Measurements from ENCODE around the gene SPEF1. TPM values are rescaled to one million over a fixed set of nuclear protein-coding genes. Genes with fewer than 3 reads are reported as not detected.

Gene SPEF1
- polyA plus RNA-seq, 3 donors, result 0.09 TPM; not detected in 2

- H3K9me3 Mint-ChIP-seq, result peaks cover 0 to under 1% (median 0%) of the 10 kb centered on the region in 7 donors
- H3K9ac ChIP-seq (ENCODE audit: insufficient read depth, low read length, poor library complexity, severe bottlenecking), result no peak overlapping the region
- no peak overlapping the region for H3K4me3 Mint-ChIP-seq
- intact Hi-C loops (cut with micrococcal nuclease), result no loop called here
- 88% methylated on average over 7 of the region's 11 CpGs for WGBS (ENCODE audit: insufficient coverage)
- H3K27ac ChIP-seq (ENCODE audit: low read depth in 1 of 2, low read length in 2 of 2), result no peak overlapping the region
- no peaks in the 10 kb centered on the region for H3K79me2 ChIP-seq (ENCODE audit: insufficient read depth, low read length)
- no peak overlapping the region for H3K27ac Mint-ChIP-seq
- peaks cover 11 to 16% (median 15%) of the 10 kb centered on the region in 3 donors for H3K27me3 Mint-ChIP-seq (ENCODE audit: low read depth in 3 of 3)
- H3K4me3 ChIP-seq (replicated peaks in 1 of 3; ENCODE audit: low read depth in 2 of 3, low read length in 3 of 3), result no peak overlapping the region
- no peaks in the 10 kb centered on the region for H3K36me3 ChIP-seq (replicated peaks in 1 of 2; ENCODE audit: control insufficient read depth in 1 of 2, insufficient read depth in 2 of 2, low read length in 2 of 2)
- no peak overlapping the region for H3K4me2 ChIP-seq (replicated peaks; ENCODE audit: extremely low read depth, low read length, poor library complexity, severe bottlenecking)
- no peaks in the 10 kb centered on the region for H3K9me3 ChIP-seq (replicated peaks in 1 of 2; ENCODE audit: control insufficient read depth in 1 of 2, insufficient read depth in 1 of 2, low read length in 2 of 2)
- no peaks in the 10 kb centered on the region for H3K36me3 Mint-ChIP-seq
- H2AFZ ChIP-seq (ENCODE audit: insufficient read depth, low read depth, low read length, poor library complexity, severe bottlenecking), result no peak overlapping the region
- H3K4me1 Mint-ChIP-seq, result peaks cover 2% of the 10 kb centered on the region
- H3K27me3 ChIP-seq (ENCODE audit: control insufficient read depth in 2 of 2, insufficient read depth in 2 of 2, low read length in 2 of 2), result peaks cover 0 to 3% of the 10 kb centered on the region in 2 donors
- H3K4me1 ChIP-seq (ENCODE audit: control insufficient read depth in 1 of 2, insufficient read depth in 2 of 2, low read length in 2 of 2), result no peaks in the 10 kb centered on the region
- DNase-seq, result no peak
- TF ChIP-seq, protein P1, sequence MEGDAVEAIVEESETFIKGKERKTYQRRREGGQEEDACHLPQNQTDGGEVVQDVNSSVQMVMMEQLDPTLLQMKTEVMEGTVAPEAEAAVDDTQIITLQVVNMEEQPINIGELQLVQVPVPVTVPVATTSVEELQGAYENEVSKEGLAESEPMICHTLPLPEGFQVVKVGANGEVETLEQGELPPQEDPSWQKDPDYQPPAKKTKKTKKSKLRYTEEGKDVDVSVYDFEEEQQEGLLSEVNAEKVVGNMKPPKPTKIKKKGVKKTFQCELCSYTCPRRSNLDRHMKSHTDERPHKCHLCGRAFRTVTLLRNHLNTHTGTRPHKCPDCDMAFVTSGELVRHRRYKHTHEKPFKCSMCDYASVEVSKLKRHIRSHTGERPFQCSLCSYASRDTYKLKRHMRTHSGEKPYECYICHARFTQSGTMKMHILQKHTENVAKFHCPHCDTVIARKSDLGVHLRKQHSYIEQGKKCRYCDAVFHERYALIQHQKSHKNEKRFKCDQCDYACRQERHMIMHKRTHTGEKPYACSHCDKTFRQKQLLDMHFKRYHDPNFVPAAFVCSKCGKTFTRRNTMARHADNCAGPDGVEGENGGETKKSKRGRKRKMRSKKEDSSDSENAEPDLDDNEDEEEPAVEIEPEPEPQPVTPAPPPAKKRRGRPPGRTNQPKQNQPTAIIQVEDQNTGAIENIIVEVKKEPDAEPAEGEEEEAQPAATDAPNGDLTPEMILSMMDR (IDR thresholded peaks at IDR 0.05), result no peak
- no peaks in the 10 kb centered on the region for H4K20me1 ChIP-seq (ENCODE audit: insufficient read depth, low read length)
These were observed 42.9 kb downstream of the SPEF1 start for GRCh38 chr20:3738111-3739053.

DNA sequence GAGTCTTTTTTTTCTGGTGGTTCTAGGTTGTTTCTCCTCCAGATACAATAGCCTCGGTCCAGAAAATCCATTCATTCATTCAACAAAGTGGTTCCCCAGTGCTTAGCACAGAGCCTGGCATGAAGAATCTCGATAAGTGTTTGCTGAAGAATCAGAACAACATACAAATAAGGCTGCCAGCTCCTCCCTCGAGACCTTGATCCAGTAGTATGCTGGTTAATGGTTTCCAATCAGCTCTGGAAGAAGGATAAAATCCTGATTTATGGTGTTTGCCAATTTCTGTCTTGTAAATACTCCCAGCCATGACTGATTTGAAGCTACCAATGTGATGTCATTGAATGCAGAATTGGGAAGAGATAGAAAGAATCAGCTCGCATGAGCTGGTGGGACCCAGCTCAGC, 45.5 kb downstream of the SPEF1 start:
- H3K4me3 ChIP-seq (replicated peaks in 1 of 3; ENCODE audit: low read depth in 2 of 3, low read length in 3 of 3), result no peak overlapping the region
- H2AFZ ChIP-seq (ENCODE audit: insufficient read depth, low read depth, low read length, poor library complexity, severe bottlenecking), result no peak overlapping the region
- no peaks in the 10 kb centered on the region for H3K36me3 ChIP-seq (replicated peaks in 1 of 2; ENCODE audit: control insufficient read depth in 1 of 2, insufficient read depth in 2 of 2, low read length in 2 of 2)
- no peak for DNase-seq
- peaks cover 0 to 26% of the 10 kb centered on the region in 2 donors for H3K27me3 ChIP-seq (ENCODE audit: control insufficient read depth in 2 of 2, insufficient read depth in 2 of 2, low read length in 2 of 2)
- no peak overlapping the region for H3K27ac ChIP-seq (ENCODE audit: low read depth in 1 of 2, low read length in 2 of 2)
- Mint-ChIP-seq H3K4me3 (no peak overlapping the region), H3K27me3 (ENCODE audit: low read depth in 3 of 3) (peaks cover 28 to 39% (median 36%) of the 10 kb centered on the region in 3 donors), H3K36me3 (no peaks in the 10 kb centered on the region), H3K4me1 (peaks cover 5% of the 10 kb centered on the region), H3K9me3 (peaks cover 0 to 5% (median 0%) of the 10 kb centered on the region in 7 donors), H3K27ac (no peak overlapping the region)
- H4K20me1 ChIP-seq (ENCODE audit: insufficient read depth, low read length), result no peaks in the 10 kb centered on the region
- no peaks in the 10 kb centered on the region for H3K4me1 ChIP-seq (ENCODE audit: control insufficient read depth in 1 of 2, insufficient read depth in 2 of 2, low read length in 2 of 2)
- H3K9ac ChIP-seq (ENCODE audit: insufficient read depth, low read length, poor library complexity, severe bottlenecking), result no peak overlapping the region
- no CpG with 5 or more reads among the region's 4 CpGs for WGBS (ENCODE audit: insufficient coverage)
- intact Hi-C loops (cut with micrococcal nuclease), result no loop called here
- peaks cover 0 to 4% of the 10 kb centered on the region in 2 donors for H3K9me3 ChIP-seq (replicated peaks in 1 of 2; ENCODE audit: control insufficient read depth in 1 of 2, insufficient read depth in 1 of 2, low read length in 2 of 2)
- TF ChIP-seq, protein P1 (IDR thresholded peaks at IDR 0.05), result no peak
- no peaks in the 10 kb centered on the region for H3K79me2 ChIP-seq (ENCODE audit: insufficient read depth, low read length)
- H3K4me2 ChIP-seq (replicated peaks; ENCODE audit: extremely low read depth, low read length, poor library complexity, severe bottlenecking), result no peak overlapping the region
